Liver (tissue), 3 donors: ENCODE measurements around the gene GLB1L2.

Experiments used
- GABPA ChIP-seq, 2 donors: IDR thresholded peaks in 1 of 2; conservative IDR thresholded peaks in 1 of 2; 2 replicates each; pipeline ENCODE4 v1.6.1; 2016; ENCODE audit warnings: antibody characterized with exemption in 2 of 2, mild to moderate bottlenecking in 1 of 2, moderate library complexity in 1 of 2
- SP1 ChIP-seq: IDR thresholded peaks from 2 replicates; pipeline ENCODE4 v1.6.1; 2018; ENCODE audit warnings: antibody characterized with exemption, mild to moderate bottlenecking
- TF ChIP-seq, protein P1 (sequence below): fragments of 150-350 bp; IDR thresholded peaks from 2 replicates; pipeline ENCODE4 v1.5.1; 2017; ENCODE audit warnings: improper control_type of control experiment, low read depth, low read length; ENCODE audit not compliant: missing input control
- TF ChIP-seq, protein P2 (sequence below): IDR thresholded peaks from 2 replicates; pipeline ENCODE4 v1.6.1; 2016; ENCODE audit warnings: antibody characterized with exemption
- donor health status: healthy.
- donor health status: healthy.

DNA sequence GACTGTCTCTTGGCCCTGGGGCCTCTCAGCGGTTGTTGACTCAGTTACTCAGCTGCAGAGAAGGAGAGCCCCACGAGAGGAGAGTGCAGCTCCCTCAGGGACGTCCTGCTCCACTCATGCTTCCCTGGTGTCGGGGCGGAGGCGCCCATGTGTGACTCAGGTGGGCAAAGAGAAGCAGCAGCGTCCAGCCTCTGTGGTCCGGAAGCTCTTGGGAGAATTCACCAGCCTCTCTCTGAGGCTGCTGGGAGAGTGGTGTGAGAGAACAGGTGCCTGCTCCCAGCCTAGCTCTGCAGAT lies 25.7 kb downstream of the GLB1L2 start:
- TF ChIP-seq, protein P1, sequence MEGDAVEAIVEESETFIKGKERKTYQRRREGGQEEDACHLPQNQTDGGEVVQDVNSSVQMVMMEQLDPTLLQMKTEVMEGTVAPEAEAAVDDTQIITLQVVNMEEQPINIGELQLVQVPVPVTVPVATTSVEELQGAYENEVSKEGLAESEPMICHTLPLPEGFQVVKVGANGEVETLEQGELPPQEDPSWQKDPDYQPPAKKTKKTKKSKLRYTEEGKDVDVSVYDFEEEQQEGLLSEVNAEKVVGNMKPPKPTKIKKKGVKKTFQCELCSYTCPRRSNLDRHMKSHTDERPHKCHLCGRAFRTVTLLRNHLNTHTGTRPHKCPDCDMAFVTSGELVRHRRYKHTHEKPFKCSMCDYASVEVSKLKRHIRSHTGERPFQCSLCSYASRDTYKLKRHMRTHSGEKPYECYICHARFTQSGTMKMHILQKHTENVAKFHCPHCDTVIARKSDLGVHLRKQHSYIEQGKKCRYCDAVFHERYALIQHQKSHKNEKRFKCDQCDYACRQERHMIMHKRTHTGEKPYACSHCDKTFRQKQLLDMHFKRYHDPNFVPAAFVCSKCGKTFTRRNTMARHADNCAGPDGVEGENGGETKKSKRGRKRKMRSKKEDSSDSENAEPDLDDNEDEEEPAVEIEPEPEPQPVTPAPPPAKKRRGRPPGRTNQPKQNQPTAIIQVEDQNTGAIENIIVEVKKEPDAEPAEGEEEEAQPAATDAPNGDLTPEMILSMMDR: no peak
- TF ChIP-seq GABPA (IDR thresholded peaks at IDR 0.05 in 1 of 2, conservative IDR thresholded peaks at IDR 0.05 in 1 of 2): no peak
- TF ChIP-seq, protein P2, sequence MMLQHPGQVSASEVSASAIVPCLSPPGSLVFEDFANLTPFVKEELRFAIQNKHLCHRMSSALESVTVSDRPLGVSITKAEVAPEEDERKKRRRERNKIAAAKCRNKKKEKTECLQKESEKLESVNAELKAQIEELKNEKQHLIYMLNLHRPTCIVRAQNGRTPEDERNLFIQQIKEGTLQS: no peak
- TF ChIP-seq SP1: no peak
